ENCODE data around the gene KCNN1. TPM values are rescaled to one million over a fixed set of nuclear protein-coding genes. Genes with fewer than 3 reads are reported as not detected.

The KCNN1 gene
- polyA plus RNA-seq, 1 donor from 2014 or later: 9.9 TPM

DNA sequence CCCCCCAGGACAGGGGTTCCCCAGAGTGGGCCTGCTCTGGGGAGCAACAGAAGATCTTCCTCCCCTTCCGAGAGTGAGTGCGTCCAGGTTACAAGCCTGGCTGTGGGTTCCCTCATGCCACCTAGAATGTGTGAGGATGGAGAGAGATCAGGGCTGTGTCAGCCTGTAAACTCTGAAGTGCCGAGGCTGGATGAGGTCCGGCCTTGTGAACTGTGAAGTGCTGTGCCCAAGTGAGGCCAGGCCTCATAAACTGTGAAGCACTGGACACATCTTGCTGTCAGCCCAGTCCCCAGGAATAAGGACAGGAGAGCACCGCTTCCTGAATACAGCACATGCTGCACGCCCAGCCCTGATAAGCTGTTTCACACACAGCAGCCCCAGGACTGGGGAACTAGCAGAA, 7.6 kb downstream of the KCNN1 start:
- no peaks in the 10 kb centered on the region for H3K9me3 ChIP-seq (ENCODE audit: low read length)
- no peak overlapping the region for H3K4me3 ChIP-seq (ENCODE audit: low read length)

GRCh38 chr19:17975032-17975431, 8.1 kb downstream of the KCNN1 start:
- H2AFZ ChIP-seq (ENCODE audit: low read depth, low read length): no peak overlapping the region
- no peaks in the 10 kb centered on the region for H3F3A ChIP-seq (ENCODE audit: insufficient read depth, low read length, poor library complexity, severe bottlenecking)
- no peaks in the 10 kb centered on the region for H3K79me2 ChIP-seq (replicated peaks; ENCODE audit: insufficient read depth, low read length)
- no peak overlapping the region for H3K4me3 ChIP-seq (ENCODE audit: low read length)
- no peaks in the 10 kb centered on the region for H4K20me1 ChIP-seq (ENCODE audit: insufficient read depth)
- TF ChIP-seq EP300 (conservative IDR thresholded peaks at IDR 0.05; ENCODE audit: poor library complexity, severe bottlenecking): no peak
- TF ChIP-seq SMC3 (conservative IDR thresholded peaks at IDR 0.05; ENCODE audit: poor library complexity): no peak
- TF ChIP-seq, protein P1, sequence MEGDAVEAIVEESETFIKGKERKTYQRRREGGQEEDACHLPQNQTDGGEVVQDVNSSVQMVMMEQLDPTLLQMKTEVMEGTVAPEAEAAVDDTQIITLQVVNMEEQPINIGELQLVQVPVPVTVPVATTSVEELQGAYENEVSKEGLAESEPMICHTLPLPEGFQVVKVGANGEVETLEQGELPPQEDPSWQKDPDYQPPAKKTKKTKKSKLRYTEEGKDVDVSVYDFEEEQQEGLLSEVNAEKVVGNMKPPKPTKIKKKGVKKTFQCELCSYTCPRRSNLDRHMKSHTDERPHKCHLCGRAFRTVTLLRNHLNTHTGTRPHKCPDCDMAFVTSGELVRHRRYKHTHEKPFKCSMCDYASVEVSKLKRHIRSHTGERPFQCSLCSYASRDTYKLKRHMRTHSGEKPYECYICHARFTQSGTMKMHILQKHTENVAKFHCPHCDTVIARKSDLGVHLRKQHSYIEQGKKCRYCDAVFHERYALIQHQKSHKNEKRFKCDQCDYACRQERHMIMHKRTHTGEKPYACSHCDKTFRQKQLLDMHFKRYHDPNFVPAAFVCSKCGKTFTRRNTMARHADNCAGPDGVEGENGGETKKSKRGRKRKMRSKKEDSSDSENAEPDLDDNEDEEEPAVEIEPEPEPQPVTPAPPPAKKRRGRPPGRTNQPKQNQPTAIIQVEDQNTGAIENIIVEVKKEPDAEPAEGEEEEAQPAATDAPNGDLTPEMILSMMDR (IDR thresholded peaks at IDR 0.05; ENCODE audit: poor library complexity, severe bottlenecking): no peak
- TF ChIP-seq, protein P2, sequence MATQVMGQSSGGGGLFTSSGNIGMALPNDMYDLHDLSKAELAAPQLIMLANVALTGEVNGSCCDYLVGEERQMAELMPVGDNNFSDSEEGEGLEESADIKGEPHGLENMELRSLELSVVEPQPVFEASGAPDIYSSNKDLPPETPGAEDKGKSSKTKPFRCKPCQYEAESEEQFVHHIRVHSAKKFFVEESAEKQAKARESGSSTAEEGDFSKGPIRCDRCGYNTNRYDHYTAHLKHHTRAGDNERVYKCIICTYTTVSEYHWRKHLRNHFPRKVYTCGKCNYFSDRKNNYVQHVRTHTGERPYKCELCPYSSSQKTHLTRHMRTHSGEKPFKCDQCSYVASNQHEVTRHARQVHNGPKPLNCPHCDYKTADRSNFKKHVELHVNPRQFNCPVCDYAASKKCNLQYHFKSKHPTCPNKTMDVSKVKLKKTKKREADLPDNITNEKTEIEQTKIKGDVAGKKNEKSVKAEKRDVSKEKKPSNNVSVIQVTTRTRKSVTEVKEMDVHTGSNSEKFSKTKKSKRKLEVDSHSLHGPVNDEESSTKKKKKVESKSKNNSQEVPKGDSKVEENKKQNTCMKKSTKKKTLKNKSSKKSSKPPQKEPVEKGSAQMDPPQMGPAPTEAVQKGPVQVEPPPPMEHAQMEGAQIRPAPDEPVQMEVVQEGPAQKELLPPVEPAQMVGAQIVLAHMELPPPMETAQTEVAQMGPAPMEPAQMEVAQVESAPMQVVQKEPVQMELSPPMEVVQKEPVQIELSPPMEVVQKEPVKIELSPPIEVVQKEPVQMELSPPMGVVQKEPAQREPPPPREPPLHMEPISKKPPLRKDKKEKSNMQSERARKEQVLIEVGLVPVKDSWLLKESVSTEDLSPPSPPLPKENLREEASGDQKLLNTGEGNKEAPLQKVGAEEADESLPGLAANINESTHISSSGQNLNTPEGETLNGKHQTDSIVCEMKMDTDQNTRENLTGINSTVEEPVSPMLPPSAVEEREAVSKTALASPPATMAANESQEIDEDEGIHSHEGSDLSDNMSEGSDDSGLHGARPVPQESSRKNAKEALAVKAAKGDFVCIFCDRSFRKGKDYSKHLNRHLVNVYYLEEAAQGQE (IDR thresholded peaks at IDR 0.05; ENCODE audit: borderline replicate concordance): no peak
- TF ChIP-seq TAF1 (IDR thresholded peaks at IDR 0.05; ENCODE audit: low read depth): no peak
- no peak for TF ChIP-seq MXI1 (conservative IDR thresholded peaks at IDR 0.05; ENCODE audit: poor library complexity, severe bottlenecking)
- no peak for TF ChIP-seq EZH2 (IDR thresholded peaks at IDR 0.05; ENCODE audit: borderline replicate concordance, insufficient read depth, low read length, poor library complexity, severe bottlenecking)
- no peak for TF ChIP-seq RAD21 (conservative IDR thresholded peaks at IDR 0.05)
- no peak for TF ChIP-seq POLR2AphosphoS5 (IDR thresholded peaks at IDR 0.05)
- no peak overlapping the region for H3K27ac ChIP-seq (ENCODE audit: low read length)
- no peaks in the 10 kb centered on the region for H3K36me3 ChIP-seq (ENCODE audit: insufficient read depth, low read length)
- no peaks in the 10 kb centered on the region for H3K9me3 ChIP-seq (ENCODE audit: low read length)
- H3K9ac ChIP-seq (ENCODE audit: low read length): no peak overlapping the region
- H3K4me2 ChIP-seq (ENCODE audit: low read length): no peak overlapping the region
- H3K27me3 ChIP-seq (ENCODE audit: insufficient read depth, low read depth, low read length): no peaks in the 10 kb centered on the region
- H3K9me2 ChIP-seq (ENCODE audit: insufficient read depth, low read length): no peaks in the 10 kb centered on the region

More for the DNA sequence above, 7.6 kb downstream of the KCNN1 start:
- Histone ChIP-seq H4K20me1 (ENCODE audit: insufficient read depth) (no peaks in the 10 kb centered on the region), H3K9me2 (ENCODE audit: insufficient read depth, low read length) (no peaks in the 10 kb centered on the region), H3K27me3 (ENCODE audit: insufficient read depth, low read depth, low read length) (no peaks in the 10 kb centered on the region), H3K36me3 (ENCODE audit: insufficient read depth, low read length) (no peaks in the 10 kb centered on the region), H3F3A (ENCODE audit: insufficient read depth, low read length, poor library complexity, severe bottlenecking) (no peaks in the 10 kb centered on the region), H2AFZ (ENCODE audit: low read depth, low read length) (no peak overlapping the region), H3K27ac (ENCODE audit: low read length) (no peak overlapping the region), H3K9ac (ENCODE audit: low read length) (no peak overlapping the region), H3K4me2 (ENCODE audit: low read length) (no peak overlapping the region), H3K79me2 (replicated peaks; ENCODE audit: insufficient read depth, low read length) (no peaks in the 10 kb centered on the region)
- TF ChIP-seq MXI1 (conservative IDR thresholded peaks at IDR 0.05; ENCODE audit: poor library complexity, severe bottlenecking): no peak
- no peak for TF ChIP-seq RAD21 (conservative IDR thresholded peaks at IDR 0.05)

DNA sequence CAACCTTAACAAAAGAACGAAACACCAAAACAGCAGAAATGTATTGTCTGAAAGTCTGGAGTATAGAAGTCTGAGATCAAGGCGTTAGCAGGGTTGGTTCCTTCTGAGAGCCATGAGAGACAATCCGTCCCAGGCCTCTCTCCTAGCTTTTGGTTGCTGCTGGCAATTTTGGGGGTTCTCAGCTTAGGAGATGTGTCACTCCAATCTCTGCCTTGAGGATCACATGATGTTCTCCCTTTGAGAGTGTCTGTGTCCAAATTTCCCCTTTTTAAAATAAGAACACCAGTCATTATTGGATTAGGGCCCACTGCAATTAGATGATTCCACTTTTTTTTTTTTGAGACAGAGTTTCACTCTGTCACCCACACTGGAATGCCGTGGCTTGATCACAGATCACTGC, 10.1 kb downstream of the KCNN1 start:
- Histone ChIP-seq H3K36me3 (ENCODE audit: insufficient read depth, low read length) (no peaks in the 10 kb centered on the region), H3F3A (ENCODE audit: insufficient read depth, low read length, poor library complexity, severe bottlenecking) (no peaks in the 10 kb centered on the region)

More for the DNA sequence above, 10.1 kb downstream of the KCNN1 start:
- no peaks in the 10 kb centered on the region for H3K27me3 ChIP-seq (ENCODE audit: insufficient read depth, low read depth, low read length)
- H3K4me2 ChIP-seq (ENCODE audit: low read length): no peak overlapping the region
- H3K9ac ChIP-seq (ENCODE audit: low read length): no peak overlapping the region
- H3K9me2 ChIP-seq (ENCODE audit: insufficient read depth, low read length): no peaks in the 10 kb centered on the region
- H4K20me1 ChIP-seq (ENCODE audit: insufficient read depth): no peaks in the 10 kb centered on the region
- H3K4me3 ChIP-seq (ENCODE audit: low read length): no peak overlapping the region
- no peaks in the 10 kb centered on the region for H3K9me3 ChIP-seq (ENCODE audit: low read length)
- H2AFZ ChIP-seq (ENCODE audit: low read depth, low read length): no peak overlapping the region
- no peaks in the 10 kb centered on the region for H3K79me2 ChIP-seq (replicated peaks; ENCODE audit: insufficient read depth, low read length)
- no peak overlapping the region for H3K27ac ChIP-seq (ENCODE audit: low read length)
- TF ChIP-seq POLR2AphosphoS5 (IDR thresholded peaks at IDR 0.05) (no peak), EP300 (conservative IDR thresholded peaks at IDR 0.05; ENCODE audit: poor library complexity, severe bottlenecking) (no peak), SMC3 (conservative IDR thresholded peaks at IDR 0.05; ENCODE audit: poor library complexity) (no peak), MXI1 (conservative IDR thresholded peaks at IDR 0.05; ENCODE audit: poor library complexity, severe bottlenecking) (no peak), EZH2 (IDR thresholded peaks at IDR 0.05; ENCODE audit: borderline replicate concordance, insufficient read depth, low read length, poor library complexity, severe bottlenecking) (no peak), TAF1 (IDR thresholded peaks at IDR 0.05; ENCODE audit: low read depth) (no peak), RAD21 (conservative IDR thresholded peaks at IDR 0.05) (no peak)
- TF ChIP-seq, protein P1 (IDR thresholded peaks at IDR 0.05; ENCODE audit: poor library complexity, severe bottlenecking): no peak
- TF ChIP-seq, protein P2 (IDR thresholded peaks at IDR 0.05; ENCODE audit: borderline replicate concordance): no peak

Data from neural cell (in vitro differentiated cells).